ENCODE results near the gene ADORA2A.

DNA sequence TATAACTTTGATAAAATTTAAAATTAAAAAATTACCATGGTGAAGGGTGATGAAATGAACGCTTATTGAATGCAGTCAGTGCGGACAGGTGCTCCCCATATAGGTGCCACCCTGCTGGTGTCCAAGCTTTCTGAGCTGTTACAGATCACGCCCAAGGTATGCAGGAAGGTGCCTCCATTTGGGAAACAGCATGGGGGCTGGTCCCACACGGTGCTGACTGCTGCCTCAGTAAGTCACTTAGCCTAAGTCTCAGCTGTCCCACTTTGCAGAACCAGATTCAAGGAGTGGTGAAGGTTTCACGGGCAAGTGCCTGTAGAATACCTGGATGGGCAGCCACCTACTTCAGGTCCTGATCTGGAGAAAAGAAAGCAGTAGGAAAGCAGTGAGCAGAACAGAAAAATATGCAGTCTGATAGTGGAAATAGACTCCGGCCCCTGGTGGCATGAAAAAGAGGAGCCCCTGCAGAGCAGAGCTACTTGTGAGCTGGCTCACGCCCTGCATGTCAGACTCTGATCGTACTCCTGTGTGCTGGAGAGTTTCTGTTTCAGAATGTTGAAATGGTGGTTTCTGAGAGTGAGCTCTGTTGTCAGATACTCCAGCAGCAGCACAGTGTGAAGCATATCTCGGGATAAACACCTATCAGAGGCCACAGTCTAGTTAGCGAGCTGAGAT lies 33.2 kb downstream of the ADORA2A start:
- TF ChIP-seq EZH2 (IDR thresholded peaks at IDR 0.05) = no peak
- TF ChIP-seq POLR2AphosphoS5 (IDR thresholded peaks at IDR 0.05; ENCODE audit: borderline replicate concordance, low read depth, low read length) = no peak
- TF ChIP-seq FOXP2 (optimal IDR thresholded peaks at IDR 0.05; ENCODE audit: control extremely low read depth, extremely low read length, insufficient read depth) = no peak
